ENCODE measurements around the gene RPS6KA2.

GRCh38 chr6:166655713-166656229 is 28.7 kb upstream of the RPS6KA2 start:
- TF ChIP-seq POLR2A (IDR thresholded peaks at IDR 0.05) = no peak
- no peak for TF ChIP-seq CTCF (IDR thresholded peaks at IDR 0.05)
- no peak for TF ChIP-seq POLR2AphosphoS5 (IDR thresholded peaks at IDR 0.05)

All from breast epithelium (tissue), 3 donors.